BLaER1 (cell line): ENCODE data around the gene GALNTL6.
"Not testable (repeated sequence)": the region's sequence is repeated elsewhere in the genome, so short reads cannot be mapped to it uniquely, and the experiment has no call there.

Experiments
- H3K27ac ChIP-seq: shearing (Covaris generic); formaldehyde crosslinking; 2 replicates; pipeline ENCODE4 v1.8.1; 2022
- H3K27me3 ChIP-seq: shearing (Covaris generic); formaldehyde crosslinking; 2 replicates; pipeline ENCODE4 v1.8.1; 2022
- H3K36me3 ChIP-seq: shearing (Covaris generic); formaldehyde crosslinking; 2 replicates; pipeline ENCODE4 v1.8.1; 2022
- H3K4me1 ChIP-seq: shearing (Covaris generic); formaldehyde crosslinking; 2 replicates; pipeline ENCODE4 v1.8.1; 2022
- H3K4me2 ChIP-seq: shearing (Covaris generic); formaldehyde crosslinking; 2 replicates; pipeline ENCODE4 v1.8.1; 2022
- H3K4me3 ChIP-seq: shearing (Covaris generic); formaldehyde crosslinking; 2 replicates; pipeline ENCODE4 v1.8.1; 2022
- H3K9ac ChIP-seq: shearing (Covaris generic); formaldehyde crosslinking; 2 replicates; pipeline ENCODE4 v1.8.1; 2022
- H3K9me3 ChIP-seq: shearing (Covaris generic); formaldehyde crosslinking; 2 replicates; pipeline ENCODE4 v1.8.1; 2022
- H4K20me1 ChIP-seq: shearing (Covaris generic); formaldehyde crosslinking; 2 replicates; pipeline ENCODE4 v1.8.1; 2022
- Cebpa-rat ChIP-seq: shearing (Covaris generic); IDR thresholded peaks from 2 replicates; pipeline ENCODE4 v1.8.1; 2022

GALNTL6 gene

GRCh38 chr4:172780566-172781081 is 967.4 kb downstream of the GALNTL6 start:
- no peak for TF ChIP-seq Cebpa-rat
- no peaks in the 10 kb centered on the region for H3K27me3 ChIP-seq
- H3K4me3 ChIP-seq = no peak overlapping the region
- H3K36me3 ChIP-seq = no peaks in the 10 kb centered on the region
- no peak overlapping the region for H3K9ac ChIP-seq
- H3K4me1 ChIP-seq = no peaks in the 10 kb centered on the region
- H4K20me1 ChIP-seq = no peaks in the 10 kb centered on the region
- no peak overlapping the region for H3K27ac ChIP-seq
- H3K4me2 ChIP-seq = no peak overlapping the region
- H3K9me3 ChIP-seq = no peaks in the 10 kb centered on the region

- no peak for TF ChIP-seq Cebpa-rat
- no peaks in the 10 kb centered on the region for H3K27me3 ChIP-seq
- H3K9me3 ChIP-seq = no peaks in the 10 kb centered on the region
- no peak overlapping the region for H3K4me2 ChIP-seq
- no peak overlapping the region for H3K27ac ChIP-seq
- H3K4me3 ChIP-seq = no peak overlapping the region
- H3K4me1 ChIP-seq = no peaks in the 10 kb centered on the region
- no peaks in the 10 kb centered on the region for H4K20me1 ChIP-seq
- no peak overlapping the region for H3K9ac ChIP-seq
- H3K36me3 ChIP-seq = no peaks in the 10 kb centered on the region
Measured at GRCh38 chr4:172785613-172786012, 972.4 kb downstream of the GALNTL6 start.

GRCh38 chr4:172786039-172786792 is 973.0 kb downstream of the GALNTL6 start:
- Histone ChIP-seq H3K9me3 (no peaks in the 10 kb centered on the region), H3K27me3 (no peaks in the 10 kb centered on the region), H4K20me1 (no peaks in the 10 kb centered on the region), H3K36me3 (no peaks in the 10 kb centered on the region), H3K4me2 (no peak overlapping the region), H3K9ac (no peak overlapping the region), H3K27ac (no peak overlapping the region), H3K4me3 (no peak overlapping the region), H3K4me1 (no peaks in the 10 kb centered on the region)
- TF ChIP-seq Cebpa-rat = no peak

GRCh38 chr4:172787111-172787510 is 973.9 kb downstream of the GALNTL6 start:
- H3K27me3 ChIP-seq = no peaks in the 10 kb centered on the region
- no peak overlapping the region for H3K27ac ChIP-seq
- H3K4me2 ChIP-seq = no peak overlapping the region
- H3K4me3 ChIP-seq = no peak overlapping the region
- no peaks in the 10 kb centered on the region for H4K20me1 ChIP-seq
- TF ChIP-seq Cebpa-rat = no peak
- no peaks in the 10 kb centered on the region for H3K36me3 ChIP-seq
- no peaks in the 10 kb centered on the region for H3K4me1 ChIP-seq
- no peaks in the 10 kb centered on the region for H3K9me3 ChIP-seq
- no peak overlapping the region for H3K9ac ChIP-seq

GRCh38 chr4:172791841-172792240 is 978.6 kb downstream of the GALNTL6 start:
- Histone ChIP-seq H3K9me3 (no peaks in the 10 kb centered on the region), H3K36me3 (no peaks in the 10 kb centered on the region), H3K27me3 (no peaks in the 10 kb centered on the region), H3K9ac (no peak overlapping the region), H3K4me1 (no peaks in the 10 kb centered on the region), H3K4me2 (no peak overlapping the region), H3K4me3 (no peak overlapping the region), H4K20me1 (no peaks in the 10 kb centered on the region), H3K27ac (no peak overlapping the region)
- no peak for TF ChIP-seq Cebpa-rat

- no peaks in the 10 kb centered on the region for H3K9me3 ChIP-seq
- TF ChIP-seq Cebpa-rat = no peak
- no peaks in the 10 kb centered on the region for H3K36me3 ChIP-seq
- H3K4me1 ChIP-seq = no peaks in the 10 kb centered on the region
- H3K9ac ChIP-seq = no peak overlapping the region
- no peaks in the 10 kb centered on the region for H4K20me1 ChIP-seq
- no peak overlapping the region for H3K4me3 ChIP-seq
- H3K4me2 ChIP-seq = no peak overlapping the region
- H3K27me3 ChIP-seq = no peaks in the 10 kb centered on the region
- H3K27ac ChIP-seq = no peak overlapping the region
Measured at GRCh38 chr4:172793565-172794306, 980.5 kb downstream of the GALNTL6 start.

- H3K4me3 ChIP-seq = no peak overlapping the region
- H3K27ac ChIP-seq = no peak overlapping the region
- no peaks in the 10 kb centered on the region for H3K4me1 ChIP-seq
- no peak overlapping the region for H3K4me2 ChIP-seq
- no peaks in the 10 kb centered on the region for H3K36me3 ChIP-seq
- no peak for TF ChIP-seq Cebpa-rat
- H3K27me3 ChIP-seq = no peaks in the 10 kb centered on the region
- H3K9ac ChIP-seq = no peak overlapping the region
- no peaks in the 10 kb centered on the region for H4K20me1 ChIP-seq
- H3K9me3 ChIP-seq = no peaks in the 10 kb centered on the region
Measured at GRCh38 chr4:172794307-172794703, 981.1 kb downstream of the GALNTL6 start.

- H3K9me3 ChIP-seq, H3K4me1 ChIP-seq, H4K20me1 ChIP-seq, H3K9ac ChIP-seq, H3K36me3 ChIP-seq, H3K4me2 ChIP-seq, H3K27ac ChIP-seq, H3K27me3 ChIP-seq, H3K4me3 ChIP-seq: not testable (repeated sequence)
Measured at GRCh38 chr4:172797281-172797680, 984.1 kb downstream of the GALNTL6 start.

- no peak overlapping the region for H3K27ac ChIP-seq
- H3K27me3 ChIP-seq = no peaks in the 10 kb centered on the region
- H3K9ac ChIP-seq = no peak overlapping the region
- no peaks in the 10 kb centered on the region for H3K36me3 ChIP-seq
- no peak overlapping the region for H3K4me2 ChIP-seq
- H4K20me1 ChIP-seq = no peaks in the 10 kb centered on the region
- H3K4me3 ChIP-seq = no peak overlapping the region
- no peaks in the 10 kb centered on the region for H3K4me1 ChIP-seq
- no peak for TF ChIP-seq Cebpa-rat
- no peaks in the 10 kb centered on the region for H3K9me3 ChIP-seq
Measured at GRCh38 chr4:172802032-172802431, 988.8 kb downstream of the GALNTL6 start.

GRCh38 chr4:172806841-172807240 is 993.6 kb downstream of the GALNTL6 start:
- Histone ChIP-seq H3K4me1 (no peaks in the 10 kb centered on the region), H3K4me2 (no peak overlapping the region)
- no peak for TF ChIP-seq Cebpa-rat

More at GRCh38 chr4:172806841-172807240, 993.6 kb downstream of the GALNTL6 start:
- Histone ChIP-seq H3K4me3 (no peak overlapping the region), H3K9me3 (no peaks in the 10 kb centered on the region), H3K27ac (no peak overlapping the region), H4K20me1 (no peaks in the 10 kb centered on the region), H3K36me3 (no peaks in the 10 kb centered on the region), H3K9ac (no peak overlapping the region), H3K27me3 (no peaks in the 10 kb centered on the region)
